Osteoblast (primary cell): ENCODE measurements around the gene ITGB8. TPM values are rescaled to one million over a fixed set of nuclear protein-coding genes. Genes with fewer than 3 reads are reported as not detected.

Experiments
- DNase-seq: peaks from one replicate; pipeline ENCODE4 v3.0.0; 2011; ENCODE audit warnings: low spot score, mixed read lengths; ENCODE audit not compliant: insufficient read length; ENCODE audit errors: missing footprints
- H2AFZ ChIP-seq: 2 replicates; pipeline ENCODE4 v1.6.0; 2011; ENCODE audit warnings: mild to moderate bottlenecking, low read length
- H3K27ac ChIP-seq: 2 replicates; pipeline ENCODE4 v1.5.1; 2011; ENCODE audit warnings: mild to moderate bottlenecking, low read depth, low read length, moderate library complexity
- H3K27me3 ChIP-seq: 2 replicates; pipeline ENCODE4 v1.6.0; 2012; ENCODE audit warnings: mild to moderate bottlenecking, control low read depth, inconsistent platforms, low read length, moderate library complexity; ENCODE audit not compliant: insufficient read depth
- H3K36me3 ChIP-seq: 2 replicates; pipeline ENCODE4 v1.5.1; 2011; ENCODE audit warnings: mild to moderate bottlenecking, low read length, control low read depth, moderate library complexity; ENCODE audit not compliant: insufficient read depth
- H3K4me1 ChIP-seq: 2 replicates; pipeline ENCODE4 v1.5.1; 2011; ENCODE audit warnings: mild to moderate bottlenecking, low read length, control low read depth, moderate library complexity; ENCODE audit not compliant: insufficient read depth
- H3K4me2 ChIP-seq: 2 replicates; pipeline ENCODE4 v1.6.0; 2011; ENCODE audit warnings: mild to moderate bottlenecking, low read length; ENCODE audit not compliant: insufficient read depth
- H3K4me3 ChIP-seq: fragments of 200-600 bp; sonication (generic); 3 replicates; pipeline ENCODE4 v1.5.1; 2012; ENCODE audit warnings: mild to moderate bottlenecking, low read length, inconsistent platforms; ENCODE audit not compliant: insufficient read depth
- H3K79me2 ChIP-seq: 2 replicates; pipeline ENCODE4 v1.6.0; 2012; ENCODE audit warnings: mild to moderate bottlenecking, low read length, control low read depth, inconsistent platforms; ENCODE audit not compliant: insufficient read depth
- H3K9me3 ChIP-seq: 2 replicates; pipeline ENCODE4 v1.5.1; 2011; ENCODE audit warnings: low read depth, low read length, control low read depth
- H4K20me1 ChIP-seq: 2 replicates; pipeline ENCODE4 v1.6.0; 2012; ENCODE audit warnings: mild to moderate bottlenecking, low read length, control low read depth; ENCODE audit not compliant: insufficient read depth
- CTCF ChIP-seq: IDR thresholded peaks from 2 replicates; pipeline ENCODE4 v1.5.1; 2011; ENCODE audit warnings: mild to moderate bottlenecking, low read depth, low read length, moderate library complexity; ENCODE audit errors: extremely low read depth
- total RNA-seq: library from RNA; depleted of rRNA; stranded (reverse); fragments of >200 nt; gene quantifications from 2 replicates; pipeline ENCODE4 v1.2.3, GENCODE V29; 2012

Gene ITGB8
- total RNA-seq, 1 donor = 35.1 TPM

DNA sequence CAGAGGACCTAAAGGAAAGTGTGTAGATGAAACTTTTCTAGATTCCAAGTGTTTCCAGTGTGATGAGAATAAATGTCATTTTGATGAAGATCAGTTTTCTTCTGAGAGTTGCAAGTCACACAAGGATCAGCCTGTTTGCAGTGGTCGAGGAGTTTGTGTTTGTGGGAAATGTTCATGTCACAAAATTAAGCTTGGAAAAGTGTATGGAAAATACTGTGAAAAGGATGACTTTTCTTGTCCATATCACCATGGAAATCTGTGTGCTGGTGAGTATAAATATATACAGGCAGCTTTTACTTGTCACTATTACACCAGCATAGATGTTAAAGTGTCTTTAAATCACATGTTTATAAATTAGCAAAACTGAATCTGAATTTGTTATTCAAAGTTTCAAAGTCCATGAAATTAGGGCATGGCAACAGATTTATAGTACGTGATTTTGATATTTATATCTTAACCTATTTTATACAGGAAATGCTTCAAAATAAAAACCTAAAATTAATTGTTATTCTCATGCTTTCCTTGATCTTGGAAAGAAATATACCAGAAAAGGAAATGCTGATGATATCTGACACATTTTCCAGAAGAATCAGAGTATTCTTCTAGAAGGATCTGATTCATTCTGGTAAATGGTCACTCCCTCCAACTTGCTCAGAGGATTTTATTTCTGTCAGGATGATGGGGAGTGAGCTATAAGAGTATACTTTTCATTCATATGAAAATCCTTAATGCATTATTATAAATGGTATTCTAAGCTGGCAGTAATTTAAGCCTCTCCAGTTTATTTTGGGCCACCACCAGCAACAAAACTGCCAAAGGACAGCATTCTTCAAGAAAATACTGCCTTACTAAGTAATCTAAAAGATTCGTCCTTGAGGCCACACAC is 71.4 kb downstream of the ITGB8 start:
- peak overlapping the region; percentile 25 for H2AFZ ChIP-seq
- no peaks in the 10 kb centered on the region for H3K79me2 ChIP-seq
- no peak for DNase-seq
- H3K4me1 ChIP-seq = peaks cover under 1% of the 10 kb centered on the region
- H3K4me2 ChIP-seq = peak overlapping the region; percentile 29
- TF ChIP-seq CTCF = no peak
- H3K27ac ChIP-seq = no peak overlapping the region
- H3K9me3 ChIP-seq = no peaks in the 10 kb centered on the region
- H3K27me3 ChIP-seq = no peaks in the 10 kb centered on the region
- H3K4me3 ChIP-seq = no peak overlapping the region
- H3K36me3 ChIP-seq = no peaks in the 10 kb centered on the region
- H4K20me1 ChIP-seq = no peaks in the 10 kb centered on the region

DNA sequence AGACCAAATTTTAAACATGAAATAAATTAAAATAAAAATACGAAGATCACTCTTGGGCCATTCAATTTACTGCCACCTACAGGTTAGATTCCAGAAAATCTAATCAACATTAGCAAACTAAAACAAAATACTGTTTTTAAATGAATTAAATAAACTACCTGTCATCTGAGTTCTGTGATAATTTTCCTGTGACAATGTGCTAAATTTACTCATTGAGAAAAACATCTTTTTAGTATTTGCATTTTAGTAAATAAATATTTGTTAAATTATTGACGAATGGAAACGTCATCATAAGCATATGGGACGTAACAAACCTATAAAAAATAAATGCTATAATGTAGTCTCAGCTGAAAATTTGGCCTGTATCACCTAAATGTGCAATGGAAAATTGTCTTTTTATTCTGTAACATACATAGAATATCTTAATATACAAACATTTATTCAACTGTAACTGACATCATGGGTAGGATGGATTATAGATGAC is 72.1 kb downstream of the ITGB8 start:
- Histone ChIP-seq H3K4me1 (peaks cover 7% of the 10 kb centered on the region), H3K4me2 (peak overlapping the region; percentile 29), H3K27ac (no peak overlapping the region), H2AFZ (no peak overlapping the region), H3K79me2 (no peaks in the 10 kb centered on the region), H3K9me3 (no peaks in the 10 kb centered on the region), H3K36me3 (no peaks in the 10 kb centered on the region), H3K27me3 (no peaks in the 10 kb centered on the region), H4K20me1 (no peaks in the 10 kb centered on the region), H3K4me3 (no peak overlapping the region)
- DNase-seq = no peak
- peak; percentile 55 for TF ChIP-seq CTCF

DNA sequence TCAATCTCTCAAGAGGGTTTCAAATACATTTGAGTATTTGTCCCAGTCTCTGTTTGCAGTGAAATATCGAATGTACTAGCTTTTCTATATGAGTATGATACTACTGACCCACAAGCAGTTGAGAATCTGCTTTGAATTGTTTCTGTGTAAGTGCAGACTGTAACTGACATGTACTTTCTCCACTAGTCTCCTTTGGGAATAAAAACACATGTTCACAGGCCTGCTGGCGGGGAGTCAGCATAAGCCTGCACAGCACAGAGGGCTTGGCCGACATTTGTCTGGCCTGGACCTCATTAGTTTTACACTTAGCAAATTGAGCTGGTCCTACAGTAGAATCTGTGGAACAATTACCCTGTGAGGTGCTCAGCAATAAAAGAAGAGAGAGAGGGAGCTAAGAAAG is 72.6 kb downstream of the ITGB8 start:
- no peak overlapping the region for H3K27ac ChIP-seq
- TF ChIP-seq CTCF = no peak
- H3K36me3 ChIP-seq = no peaks in the 10 kb centered on the region
- H3K4me1 ChIP-seq = peaks cover 12% of the 10 kb centered on the region
- no peak overlapping the region for H3K4me3 ChIP-seq
- no peaks in the 10 kb centered on the region for H3K27me3 ChIP-seq
- no peak overlapping the region for H2AFZ ChIP-seq
- no peaks in the 10 kb centered on the region for H4K20me1 ChIP-seq
- no peaks in the 10 kb centered on the region for H3K9me3 ChIP-seq
- no peak for DNase-seq
- H3K4me2 ChIP-seq = no peak overlapping the region
- H3K79me2 ChIP-seq = no peaks in the 10 kb centered on the region

- no peaks in the 10 kb centered on the region for H3K79me2 ChIP-seq
- H2AFZ ChIP-seq = no peak overlapping the region
- no peak overlapping the region for H3K27ac ChIP-seq
- no peaks in the 10 kb centered on the region for H3K9me3 ChIP-seq
- H3K4me1 ChIP-seq = peaks cover 15% of the 10 kb centered on the region
- H3K36me3 ChIP-seq = no peaks in the 10 kb centered on the region
- TF ChIP-seq CTCF = no peak
- H3K4me2 ChIP-seq = no peak overlapping the region
- DNase-seq = peak; percentile 26
- H4K20me1 ChIP-seq = no peaks in the 10 kb centered on the region
- H3K4me3 ChIP-seq = no peak overlapping the region
- H3K27me3 ChIP-seq = no peaks in the 10 kb centered on the region
Measured at GRCh38 chr7:20404320-20404719, 73.6 kb downstream of the ITGB8 start.
